CD4-positive, alpha-beta T cell treated with Interleukin-17A for 4 hours (primary cell): Measurements from ENCODE around the gene DUSP1.
"Not testable (repeated sequence)": the region's sequence is repeated elsewhere in the genome, so short reads cannot be mapped to it uniquely, and the experiment has no call there.

ENCODE experiments used
- DNase-seq: peaks from one replicate; pipeline ENCODE4 v3.0.0-alpha.2; 2020; ENCODE audit warnings: mixed read lengths

The DUSP1 gene, protein sequence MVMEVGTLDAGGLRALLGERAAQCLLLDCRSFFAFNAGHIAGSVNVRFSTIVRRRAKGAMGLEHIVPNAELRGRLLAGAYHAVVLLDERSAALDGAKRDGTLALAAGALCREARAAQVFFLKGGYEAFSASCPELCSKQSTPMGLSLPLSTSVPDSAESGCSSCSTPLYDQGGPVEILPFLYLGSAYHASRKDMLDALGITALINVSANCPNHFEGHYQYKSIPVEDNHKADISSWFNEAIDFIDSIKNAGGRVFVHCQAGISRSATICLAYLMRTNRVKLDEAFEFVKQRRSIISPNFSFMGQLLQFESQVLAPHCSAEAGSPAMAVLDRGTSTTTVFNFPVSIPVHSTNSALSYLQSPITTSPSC

DNA sequence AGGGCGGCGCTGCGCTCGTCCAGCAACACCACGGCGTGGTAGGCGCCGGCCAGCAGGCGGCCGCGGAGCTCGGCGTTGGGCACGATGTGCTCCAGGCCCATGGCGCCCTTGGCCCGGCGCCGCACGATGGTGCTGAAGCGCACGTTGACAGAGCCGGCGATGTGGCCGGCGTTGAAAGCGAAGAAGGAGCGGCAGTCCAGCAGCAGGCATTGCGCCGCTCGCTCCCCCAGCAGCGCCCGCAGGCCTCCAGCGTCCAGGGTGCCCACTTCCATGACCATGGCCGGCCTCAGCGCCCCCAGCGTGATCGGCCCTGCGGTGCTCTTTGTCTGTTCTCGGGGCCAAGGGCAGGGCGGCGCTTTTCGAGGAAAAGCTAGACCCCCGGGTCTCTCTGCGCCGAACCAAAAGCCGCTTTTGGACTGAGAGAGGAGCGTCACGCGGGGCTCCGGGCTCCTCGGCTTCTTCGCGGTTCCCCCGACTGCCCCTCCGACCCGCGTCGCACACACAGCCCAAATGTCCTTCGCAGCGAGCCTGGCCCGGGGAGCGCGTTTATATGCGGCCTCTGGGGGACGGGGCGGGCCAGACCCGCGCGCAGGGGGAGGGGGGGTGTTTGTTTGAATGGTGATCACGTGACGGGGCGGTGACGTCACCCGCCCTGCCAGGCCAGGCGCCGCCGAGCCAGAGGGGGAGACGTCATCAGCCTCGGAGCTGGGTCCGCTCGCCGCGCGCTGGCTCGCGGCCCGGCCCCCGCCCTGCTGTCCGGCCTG lies at the start of gene DUSP1:
DUSP1 (minus strand) TSS at position 521 of the 764 bp plus-strand sequence; CDS start at position 278, 243 bp downstream.
- peak; percentile 99 for DNase-seq

DNA sequence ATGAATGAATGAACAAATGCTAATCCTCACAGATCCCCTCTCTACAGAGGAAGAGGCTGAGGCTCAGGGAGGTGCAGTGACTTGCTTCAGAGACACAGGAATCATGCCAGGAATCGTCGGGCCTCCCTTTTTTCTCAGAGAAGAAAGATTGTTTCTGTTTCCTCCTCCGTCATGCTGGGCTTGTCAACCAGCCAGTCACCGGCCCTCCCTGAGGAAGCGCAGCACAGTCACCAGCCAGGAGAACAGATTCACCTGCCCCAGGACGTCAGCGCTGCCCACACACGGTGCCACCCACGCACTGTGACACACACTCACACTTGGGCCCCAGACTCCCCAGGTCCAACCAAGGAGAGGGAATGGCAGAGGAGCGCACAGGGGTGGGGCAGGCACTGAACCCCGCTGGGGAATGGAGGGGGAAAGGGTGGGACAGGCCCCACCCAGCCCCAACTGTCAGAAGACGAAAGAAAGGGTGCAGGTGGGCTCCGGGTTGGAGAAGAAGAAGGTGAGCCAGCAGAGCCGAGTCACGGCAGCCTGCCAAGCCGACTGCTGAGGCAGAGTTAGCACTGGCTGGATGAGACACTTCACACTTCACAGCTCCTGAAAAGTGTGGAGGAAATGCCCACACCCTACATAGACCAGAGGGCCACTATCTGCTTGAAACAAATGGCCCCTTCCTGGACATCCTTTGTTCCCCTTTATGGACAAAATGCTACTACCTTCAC lies 49.2 kb upstream of the DUSP1 start:
- DNase-seq: no peak

DNA sequence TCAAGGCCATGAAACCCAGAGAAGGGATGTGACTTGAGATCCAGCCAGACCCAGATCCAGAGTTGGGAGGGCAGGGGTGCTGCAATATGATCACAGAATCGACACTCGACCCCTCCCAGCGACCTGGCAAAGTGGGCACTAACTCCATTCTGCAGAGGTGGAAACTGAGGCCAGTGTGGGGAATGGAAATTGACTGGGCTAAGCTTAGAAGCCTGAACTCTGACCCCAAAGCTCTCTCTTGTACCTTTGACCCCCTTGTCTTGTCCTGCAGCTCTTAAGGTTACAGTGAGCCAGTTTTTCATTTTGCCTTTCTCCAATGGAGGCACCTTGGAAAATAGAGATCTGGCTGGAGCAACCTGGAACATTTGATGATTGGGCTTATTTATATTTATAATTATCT lies 48.6 kb upstream of the DUSP1 start:
- no peak for DNase-seq

DNA sequence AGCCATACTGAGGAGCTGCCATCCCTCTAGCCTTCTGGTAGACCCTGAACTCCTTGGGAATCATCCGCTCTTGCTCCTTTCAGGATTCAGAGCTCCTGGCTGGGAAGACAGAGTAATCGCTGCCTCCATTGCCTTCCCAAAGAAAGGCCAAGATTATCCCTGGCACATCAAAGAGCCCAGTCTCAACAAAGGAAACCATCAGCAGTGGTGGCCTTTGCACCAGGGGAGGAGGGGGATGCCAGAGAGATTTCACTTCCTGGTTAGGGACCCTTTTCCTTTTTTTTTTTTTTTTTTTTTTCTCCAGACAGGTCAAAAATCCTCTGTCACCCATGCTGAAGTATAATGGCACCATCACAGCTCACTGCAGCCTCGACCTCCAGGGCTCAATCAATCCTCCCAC lies 47.1 kb upstream of the DUSP1 start:
- DNase-seq: no peak

DNA sequence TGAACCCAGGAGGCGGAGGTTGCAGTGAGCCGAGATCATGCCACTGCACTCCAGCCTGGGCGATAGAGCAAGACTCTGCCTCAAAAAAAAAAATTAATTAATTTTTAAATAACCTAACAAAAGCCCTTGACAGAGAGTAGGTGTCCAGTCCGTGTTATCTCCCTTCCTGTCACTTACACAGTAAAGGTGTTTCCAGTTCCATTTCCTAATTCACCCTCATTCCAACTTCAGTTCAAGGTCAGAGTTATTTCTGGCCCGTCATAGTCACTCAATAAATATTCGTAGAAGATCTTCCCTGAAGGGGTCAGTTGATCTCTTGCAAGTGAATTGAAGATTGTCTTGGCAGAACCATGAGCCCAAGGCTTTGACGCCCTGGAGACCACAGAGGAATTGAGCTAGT lies 46.7 kb upstream of the DUSP1 start:
- DNase-seq: no peak

DNA sequence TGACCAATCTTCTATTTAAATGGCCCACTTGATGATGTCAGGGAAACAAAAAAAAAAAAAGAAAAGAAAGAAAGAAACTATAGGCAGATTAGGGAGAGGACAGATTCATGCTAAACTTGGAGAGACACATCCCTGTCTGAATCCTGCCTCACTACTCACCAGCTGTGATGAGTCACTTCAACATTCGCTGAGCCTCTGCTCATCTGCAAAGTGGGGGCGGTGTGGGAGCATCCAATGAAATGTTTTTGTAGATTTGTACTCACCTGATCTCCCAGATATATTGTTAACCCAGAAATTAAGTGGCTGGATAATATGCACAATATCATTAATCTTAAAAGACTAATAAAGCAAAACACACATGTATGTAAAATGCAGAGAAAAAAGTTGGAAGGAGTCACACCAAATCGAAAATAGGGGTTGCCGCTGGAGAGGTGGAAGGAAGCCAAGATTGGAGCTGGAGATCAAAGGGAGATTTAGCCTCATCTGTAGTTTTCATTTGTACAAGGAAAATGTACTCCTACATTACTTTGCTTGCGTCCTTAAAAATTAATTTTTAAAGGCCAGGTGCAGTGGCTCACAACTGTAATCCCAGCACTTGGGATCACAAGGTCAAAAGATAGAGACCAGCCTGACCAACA lies 46.0 kb upstream of the DUSP1 start:
- DNase-seq: no peak

DNA sequence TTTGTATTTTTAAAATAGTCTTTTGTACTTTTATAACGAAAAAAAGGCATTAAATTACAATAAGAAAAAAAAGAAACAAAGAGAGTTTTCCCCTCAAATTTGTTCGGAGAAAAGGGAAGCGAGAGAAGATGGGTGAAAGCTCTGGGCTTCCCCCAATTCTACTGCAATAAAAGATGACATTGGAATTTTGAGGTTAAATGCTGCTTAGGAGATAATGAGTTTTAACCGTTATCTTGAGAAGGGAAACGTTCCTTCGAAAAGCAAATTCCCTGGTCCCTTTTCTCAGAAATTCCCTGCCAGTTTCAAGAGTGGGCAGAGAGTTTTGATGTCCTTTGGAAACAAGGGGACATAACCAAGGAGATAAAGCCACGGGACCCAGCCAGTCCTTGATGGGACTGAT lies 44.6 kb upstream of the DUSP1 start:
- DNase-seq: no peak

DNA sequence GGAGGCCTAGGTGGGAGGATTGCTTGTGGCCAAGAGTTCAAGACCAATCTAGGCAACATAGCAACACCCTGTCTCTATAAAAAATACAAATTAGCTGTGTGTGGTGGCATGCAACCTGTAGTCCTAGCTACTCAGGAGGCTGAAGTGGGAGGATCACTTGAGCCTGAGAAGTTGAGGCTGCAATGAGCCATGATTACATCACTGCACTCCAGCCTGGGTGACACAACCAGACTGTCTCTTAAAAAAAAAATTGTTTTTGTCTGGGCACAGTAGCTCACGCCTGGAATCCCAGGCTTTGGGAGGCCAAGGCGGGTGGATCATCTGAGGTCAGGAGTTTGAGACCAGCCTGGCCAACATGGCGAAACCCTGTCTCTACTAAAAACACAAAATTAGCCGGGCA lies 40.0 kb upstream of the DUSP1 start:
- not testable (repeated sequence) for DNase-seq

DNA sequence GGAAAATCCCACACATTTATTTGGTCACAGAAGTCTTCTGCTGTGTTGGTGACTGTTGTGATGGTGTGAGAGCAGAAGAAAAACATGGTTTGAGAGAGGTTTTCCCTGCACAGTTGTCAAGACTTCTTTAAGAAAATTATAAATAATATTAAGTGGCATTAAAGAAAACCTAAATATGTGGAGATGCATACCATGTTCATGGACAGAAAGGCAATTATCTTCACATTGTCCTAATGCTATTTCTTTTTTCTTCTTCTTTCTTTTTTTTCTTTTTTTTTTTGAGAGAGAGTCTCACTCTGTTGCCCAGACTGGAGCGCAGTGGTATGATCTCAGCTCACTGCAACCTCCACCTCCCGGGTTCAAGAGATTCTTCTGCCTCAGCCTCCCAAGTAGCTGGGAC lies 38.8 kb upstream of the DUSP1 start:
- DNase-seq: no peak

DNA sequence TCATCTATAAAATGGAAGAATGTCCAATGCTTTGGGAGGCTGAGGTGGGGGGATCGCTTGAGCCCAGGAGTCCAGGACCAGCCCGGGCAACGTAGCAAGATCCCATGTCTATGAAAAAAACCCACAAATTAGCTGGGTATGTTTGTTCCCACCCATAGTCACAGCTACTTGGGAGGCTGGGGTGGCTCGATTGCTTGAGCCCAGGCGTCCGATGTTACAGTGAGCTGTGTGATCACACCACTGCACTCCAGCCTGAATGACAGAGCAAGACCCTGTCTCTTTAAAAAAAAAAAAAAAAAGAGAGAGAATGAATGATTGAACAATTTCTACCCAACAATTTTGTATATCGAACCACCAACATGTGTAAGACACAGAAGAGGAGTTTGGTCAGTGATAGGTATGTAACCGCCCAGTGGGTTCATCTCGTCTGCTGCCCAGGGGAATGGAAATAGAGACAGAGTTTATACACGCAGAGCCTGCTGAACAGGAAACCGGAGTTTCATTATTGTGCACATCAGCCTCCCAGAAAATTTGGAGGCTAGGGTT lies 36.8 kb upstream of the DUSP1 start:
- no peak for DNase-seq

DNA sequence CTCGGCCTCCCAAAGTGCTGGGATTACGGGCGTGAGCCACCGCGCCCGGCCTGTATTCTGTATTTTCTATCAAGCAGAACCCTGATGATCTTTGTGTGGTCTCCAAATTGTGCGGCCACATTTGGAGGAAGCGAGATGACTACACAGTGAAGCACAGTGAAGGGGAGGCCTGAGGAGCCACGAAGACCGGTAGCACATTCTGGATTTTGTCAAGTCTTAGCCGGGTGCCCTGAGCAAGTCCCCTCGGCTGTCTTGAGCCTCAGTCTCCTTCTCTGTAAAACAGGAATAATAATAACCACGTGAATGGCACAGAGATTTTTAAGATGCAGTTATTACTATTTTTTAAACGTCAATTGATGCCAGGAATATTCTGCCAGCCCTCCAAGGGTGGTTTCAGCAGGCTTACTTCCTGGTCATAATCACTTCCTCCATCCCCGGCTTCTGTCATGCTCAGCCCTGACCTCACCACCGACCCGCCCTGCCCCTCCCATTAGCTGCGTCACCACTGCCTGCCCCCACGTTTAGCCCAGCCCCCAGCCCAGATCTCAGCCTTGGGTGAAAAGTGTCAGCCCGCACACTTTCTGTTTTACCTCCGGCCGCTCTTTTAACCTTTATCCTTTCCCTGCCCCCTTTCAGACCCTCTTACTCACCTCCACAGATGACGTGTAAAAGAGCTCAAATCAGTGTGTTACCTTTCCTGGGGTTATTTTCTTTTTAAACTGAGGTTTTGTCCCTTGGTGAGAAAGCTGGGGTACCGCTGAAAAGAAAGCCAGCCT lies 36.1 kb upstream of the DUSP1 start:
- DNase-seq: peak; percentile 89

DNA sequence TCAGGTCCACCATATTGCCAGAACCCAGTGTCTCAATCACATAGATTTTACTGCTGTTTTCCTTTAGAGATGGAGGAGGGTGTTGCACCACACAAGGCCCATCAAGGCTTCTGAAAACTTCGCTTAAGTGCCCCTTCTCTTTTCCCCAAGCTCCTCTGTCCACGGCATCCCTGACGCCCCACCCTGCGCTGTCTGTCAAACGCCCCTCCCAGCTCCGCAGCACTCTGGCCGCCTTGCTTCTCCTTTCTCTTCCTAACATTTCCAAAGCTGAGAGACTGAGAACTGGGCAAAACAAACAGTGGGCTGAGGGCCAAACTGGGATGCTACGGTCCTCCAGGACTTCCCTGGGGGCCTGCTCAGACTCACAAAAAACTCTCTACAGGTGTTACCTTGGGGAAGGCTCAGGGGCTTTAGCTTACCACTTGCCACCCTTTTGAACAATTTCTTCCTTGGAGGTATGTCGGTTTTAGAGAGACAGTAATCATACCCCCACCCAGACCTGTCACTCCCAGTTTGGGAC lies 34.8 kb upstream of the DUSP1 start:
- no peak for DNase-seq

DNA sequence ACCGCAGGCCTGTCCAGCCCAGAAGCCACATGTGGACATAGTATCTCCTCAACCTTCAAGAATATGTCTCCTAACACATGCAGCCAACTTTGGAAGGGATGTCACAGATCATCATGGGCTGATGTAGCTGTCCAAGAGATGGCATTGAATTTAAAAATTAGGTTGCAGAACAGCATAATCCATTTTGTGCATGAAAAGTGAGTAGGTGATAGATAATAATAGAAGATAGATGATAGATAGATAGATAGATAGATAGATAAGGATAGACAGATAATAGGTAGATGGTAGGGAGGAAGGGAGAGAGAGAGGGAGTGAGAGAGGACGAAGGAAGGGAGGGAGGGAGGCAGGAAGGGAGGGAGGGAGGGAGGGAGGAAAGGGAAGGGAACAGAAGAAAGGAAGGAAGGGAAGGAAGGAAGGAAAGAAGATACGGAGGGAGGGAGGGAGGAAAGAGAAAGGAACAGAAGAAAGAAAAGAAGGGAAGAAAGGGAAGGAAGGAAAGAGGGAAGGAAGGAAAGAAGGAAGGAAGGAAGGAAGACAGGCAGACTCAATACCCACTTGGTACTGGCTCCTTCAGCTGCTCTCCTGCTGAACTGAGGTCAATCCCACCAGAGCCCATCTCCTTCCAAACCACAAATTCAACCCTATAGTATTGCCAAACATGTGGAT lies 34.2 kb upstream of the DUSP1 start:
- DNase-seq: no peak

DNA sequence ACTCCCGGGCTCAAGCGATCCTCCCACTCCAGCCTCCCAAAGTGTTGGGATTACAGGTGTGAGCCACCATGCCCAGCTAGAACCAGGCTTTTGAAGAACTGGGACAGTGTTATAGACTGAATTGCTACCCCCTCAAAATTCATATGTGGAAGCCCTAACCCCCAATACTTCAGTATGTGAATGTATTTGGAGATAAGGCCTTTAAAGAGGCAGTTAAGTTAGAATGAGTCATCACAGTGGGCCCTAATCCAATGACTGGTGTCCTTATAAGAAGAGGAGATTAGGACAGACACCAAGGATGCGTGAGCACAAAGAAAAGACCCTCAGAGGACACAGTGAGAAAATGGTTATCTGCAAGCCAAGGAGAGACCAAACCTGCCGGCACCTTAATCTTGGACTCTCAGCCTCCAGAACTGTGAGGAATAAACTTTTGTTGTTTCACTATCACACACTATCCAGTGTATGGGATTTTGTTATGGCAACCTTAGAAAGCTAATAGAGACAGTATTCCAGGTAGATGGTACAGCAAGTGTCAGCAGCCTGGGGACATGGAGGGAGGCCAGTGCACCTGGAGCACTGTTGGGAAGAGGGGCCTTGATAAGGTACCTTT lies 31.7 kb upstream of the DUSP1 start:
- no peak for DNase-seq

DNA sequence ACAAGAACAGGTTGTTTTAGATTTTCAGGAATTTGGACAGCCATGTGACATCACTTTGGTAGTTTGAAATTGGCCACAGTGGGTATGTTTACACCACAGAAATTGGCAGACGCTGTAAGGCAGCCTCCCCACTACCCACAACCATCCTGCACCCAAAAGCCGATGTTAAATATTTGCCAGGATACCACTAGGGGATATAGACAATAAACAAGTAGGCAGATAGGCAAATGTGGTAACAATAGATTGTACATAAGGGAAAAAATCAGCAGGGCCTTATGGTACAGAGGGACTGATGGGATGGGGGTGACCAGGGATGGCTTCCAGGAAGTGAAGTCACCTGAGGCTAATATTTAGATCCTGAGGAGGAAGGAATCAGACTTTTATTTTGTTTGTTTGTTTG lies 31.1 kb upstream of the DUSP1 start:
- no peak for DNase-seq

DNA sequence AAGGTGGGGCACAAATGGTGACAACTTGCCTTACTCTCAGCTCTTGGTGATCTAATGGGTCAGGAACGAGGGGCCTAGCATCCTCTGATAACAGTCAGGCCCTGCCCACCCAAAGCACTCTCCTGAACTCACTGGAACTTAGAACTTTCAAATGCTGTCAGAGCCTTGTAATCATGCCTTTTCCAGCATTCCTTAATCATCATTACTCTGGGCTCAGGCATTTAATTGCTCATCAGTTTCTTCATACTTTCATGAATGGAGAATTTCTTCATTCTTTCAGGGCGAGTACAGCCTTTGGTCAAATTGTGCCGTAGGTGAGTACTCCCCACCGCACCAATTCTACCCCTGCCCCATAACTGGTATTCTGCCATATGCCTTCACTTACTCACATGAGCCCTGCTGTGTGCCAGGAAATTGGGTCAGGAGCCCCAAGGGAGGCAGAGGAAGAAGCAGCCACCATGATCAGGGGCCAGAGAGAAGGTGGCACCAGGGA lies 30.2 kb upstream of the DUSP1 start:
- DNase-seq: no peak

DNA sequence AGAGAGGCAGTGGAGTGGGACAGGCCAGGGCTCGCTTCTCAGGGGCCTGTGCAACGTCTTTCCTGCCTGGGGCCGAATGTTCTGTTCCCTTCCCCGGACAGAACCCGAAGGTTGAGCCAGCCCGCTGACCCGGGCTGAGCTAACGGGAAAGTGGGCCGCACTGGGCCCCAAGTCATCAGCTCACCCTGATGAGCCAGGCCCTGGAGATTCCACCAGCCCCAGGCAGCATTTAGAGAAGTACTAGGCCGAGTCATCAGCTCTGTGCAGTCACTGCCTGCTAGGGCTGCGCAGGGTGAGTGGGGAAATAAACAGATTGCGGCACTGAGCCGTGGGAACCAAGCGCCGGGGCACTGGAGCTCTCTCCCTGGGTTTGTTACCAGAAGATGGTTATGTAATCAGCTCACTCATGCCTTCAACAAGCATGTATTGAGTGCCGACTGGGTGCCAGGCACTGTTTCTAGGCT lies 29.1 kb upstream of the DUSP1 start:
- DNase-seq: no peak

DNA sequence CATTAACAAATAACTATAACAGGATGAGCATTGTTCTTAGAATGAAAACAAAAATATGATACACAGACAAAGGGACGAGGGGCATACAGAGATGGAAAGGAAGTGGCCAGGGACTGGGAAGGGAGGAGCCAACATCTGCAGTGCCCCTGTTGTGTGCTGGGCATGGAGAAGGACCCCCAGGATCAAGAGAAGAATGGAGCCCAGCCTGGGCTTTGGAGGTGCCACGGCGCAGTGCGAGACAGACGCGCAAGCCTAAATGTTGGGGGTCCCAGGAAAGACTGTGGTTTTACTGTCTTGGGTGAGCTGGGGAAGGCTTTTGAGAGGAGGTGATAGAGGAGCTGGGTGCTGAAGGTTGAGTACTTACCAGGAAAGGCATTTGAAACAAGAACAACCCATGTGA lies 28.4 kb upstream of the DUSP1 start:
- DNase-seq: no peak

DNA sequence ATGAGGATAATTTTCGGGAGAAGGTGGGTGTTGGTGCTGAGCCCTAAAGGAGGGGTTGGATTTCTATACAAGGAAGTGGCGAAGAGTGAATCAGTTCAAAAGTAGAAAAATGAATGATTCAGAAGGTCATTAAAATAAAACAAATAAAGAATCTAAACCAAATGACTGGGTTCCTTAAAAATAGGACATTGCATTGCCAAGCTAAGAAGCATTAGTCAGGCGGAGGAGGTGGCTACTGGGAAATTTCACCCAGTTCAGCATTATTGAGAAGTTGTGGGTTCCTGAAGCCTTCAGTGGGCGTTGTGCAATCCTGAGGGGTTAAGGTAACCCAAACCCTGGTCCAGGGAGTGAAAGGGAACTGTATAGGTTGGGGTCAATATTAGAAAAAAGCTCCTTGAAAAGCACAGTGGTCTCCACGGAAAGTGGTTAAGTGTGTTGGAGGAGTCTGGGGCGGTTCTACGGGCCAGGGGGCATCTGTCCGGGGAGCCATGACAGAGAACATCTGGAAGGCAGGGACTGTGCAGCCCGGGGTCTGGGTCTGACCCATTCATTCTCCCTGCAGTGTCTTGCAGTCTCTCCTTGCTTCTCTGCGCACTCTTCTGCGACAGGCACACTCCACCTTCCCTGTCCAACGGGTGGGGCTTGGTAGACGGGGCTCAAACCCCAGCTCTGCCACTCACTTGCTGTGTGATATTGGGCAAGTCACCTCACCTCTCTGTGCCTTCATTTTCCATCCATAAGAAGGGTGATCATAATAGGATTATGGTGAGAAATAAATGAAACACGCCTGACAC lies 27.6 kb upstream of the DUSP1 start:
- no peak for DNase-seq

DNA sequence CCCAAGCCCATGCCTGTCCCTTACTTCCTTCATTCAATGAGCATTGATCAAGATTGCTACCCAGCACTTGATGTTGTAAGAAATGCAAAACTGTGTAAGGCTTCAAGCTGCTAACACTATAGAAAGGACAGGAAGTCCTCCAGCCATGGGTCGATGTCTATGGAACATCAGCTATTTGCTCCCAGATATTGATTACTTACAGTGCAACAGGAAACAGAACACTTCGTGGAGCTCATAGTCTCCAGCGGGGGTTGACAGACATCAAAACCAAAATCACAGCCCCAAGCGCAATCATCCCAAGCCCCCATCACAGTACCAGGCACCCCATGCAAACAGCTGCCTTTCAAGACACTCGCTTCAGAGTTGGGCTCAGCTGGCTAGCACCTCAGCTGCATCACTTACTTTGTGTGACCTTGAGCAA lies 26.8 kb upstream of the DUSP1 start:
- DNase-seq: no peak
